ENCODE measurements around the gene COL12A1. TPM values are rescaled to one million over a fixed set of nuclear protein-coding genes. Genes with fewer than 3 reads are reported as not detected.

The COL12A1 gene
- total RNA-seq, 4 donors from 2014 or later, result 136 to 423 (median 275) TPM

- Histone ChIP-seq H3K36me3 (no peaks in the 10 kb centered on the region), H3K4me1 (peaks cover 0 to 3% of the 10 kb centered on the region in 2 donors), H3K4me3 (no peak overlapping the region), H3K27ac (no peak overlapping the region), H3K9me3 (no peaks in the 10 kb centered on the region), H3K27me3 (no peaks in the 10 kb centered on the region)
- TF ChIP-seq CTCF (IDR thresholded peaks at IDR 0.05) (no peak), POLR2A (IDR thresholded peaks at IDR 0.05) (no peak)
- intact Hi-C loops (cut with DNase I; ENCODE audit: low total_unique reads), result no loop called here
- no peak for DNase-seq
These were observed 96.1 kb downstream of the COL12A1 start for GRCh38 chr6:75109765-75110164.

DNA sequence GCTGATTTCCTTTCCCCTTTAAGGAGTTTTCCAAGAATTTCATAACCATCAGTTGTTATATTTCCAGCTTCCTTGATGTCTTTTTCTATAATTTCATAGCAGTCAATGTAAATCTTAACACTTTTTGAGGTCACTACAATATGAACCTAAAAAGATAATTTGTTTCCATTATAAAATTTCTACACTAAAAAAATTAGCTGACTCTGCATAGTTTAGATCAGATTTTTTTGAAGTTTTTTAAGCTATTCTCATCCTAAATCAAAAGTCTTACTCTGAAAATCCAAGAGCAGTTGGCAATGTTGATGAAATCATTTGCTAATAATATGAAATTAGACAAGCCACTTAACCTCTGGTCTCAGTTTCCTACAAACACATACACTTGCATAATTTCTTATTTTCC lies 96.8 kb downstream of the COL12A1 start:
- intact Hi-C loops (cut with DNase I; ENCODE audit: low total_unique reads), result no loop called here
- TF ChIP-seq POLR2A (IDR thresholded peaks at IDR 0.05) (no peak), CTCF (IDR thresholded peaks at IDR 0.05) (no peak)

GRCh38 chr6:75108333-75108974 lies 97.4 kb downstream of the COL12A1 start:
- intact Hi-C loops (cut with DNase I; ENCODE audit: low total_unique reads), result no loop called here
- H3K27ac ChIP-seq, result no peak overlapping the region

More for the DNA sequence above, 96.8 kb downstream of the COL12A1 start:
- Histone ChIP-seq H3K36me3 (no peaks in the 10 kb centered on the region), H3K4me1 (no peaks in the 10 kb centered on the region), H3K27me3 (no peaks in the 10 kb centered on the region), H3K27ac (no peak overlapping the region), H3K4me3 (no peak overlapping the region), H3K9me3 (no peaks in the 10 kb centered on the region)
- DNase-seq, result no peak

DNA sequence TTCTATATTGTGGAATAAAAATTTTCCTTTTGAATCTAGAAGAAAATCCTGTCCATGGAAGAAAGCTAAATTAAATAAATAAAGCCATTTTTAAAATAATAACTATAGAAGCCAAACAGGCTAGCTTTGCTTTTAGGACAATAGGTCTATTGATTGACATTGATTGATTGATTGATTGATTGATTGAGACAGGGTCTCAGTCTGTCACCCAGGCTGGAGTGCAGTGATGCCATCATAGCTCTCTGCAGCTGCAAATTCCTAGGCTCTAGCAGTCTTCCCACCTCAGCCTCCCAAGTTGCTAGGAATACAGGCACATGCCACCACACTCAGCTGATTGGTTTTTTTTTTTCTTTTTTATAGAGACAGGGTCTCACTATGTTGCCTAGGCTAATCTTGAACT lies 97.9 kb downstream of the COL12A1 start:
- intact Hi-C loops (cut with DNase I; ENCODE audit: low total_unique reads), result no loop called here
- no peaks in the 10 kb centered on the region for H3K9me3 ChIP-seq
- no peaks in the 10 kb centered on the region for H3K27me3 ChIP-seq
- no peaks in the 10 kb centered on the region for H3K4me1 ChIP-seq
- H3K27ac ChIP-seq, result no peak overlapping the region
- H3K36me3 ChIP-seq, result no peaks in the 10 kb centered on the region
- DNase-seq, result no peak
- TF ChIP-seq CTCF (IDR thresholded peaks at IDR 0.05), result no peak
- no peak overlapping the region for H3K4me3 ChIP-seq

More at GRCh38 chr6:75108333-75108974, 97.4 kb downstream of the COL12A1 start:
- Histone ChIP-seq H3K36me3 (no peaks in the 10 kb centered on the region), H3K4me1 (no peaks in the 10 kb centered on the region), H3K27me3 (no peaks in the 10 kb centered on the region), H3K4me3 (no peak overlapping the region), H3K9me3 (no peaks in the 10 kb centered on the region)
- no peak for DNase-seq
- no peak for TF ChIP-seq POLR2A (IDR thresholded peaks at IDR 0.05)
- TF ChIP-seq CTCF (IDR thresholded peaks at IDR 0.05), result no peak

GRCh38 chr6:75106426-75106825 lies 99.4 kb downstream of the COL12A1 start:
- Histone ChIP-seq H3K4me1 (no peaks in the 10 kb centered on the region), H3K9me3 (no peaks in the 10 kb centered on the region), H3K27ac (no peak overlapping the region), H3K27me3 (no peaks in the 10 kb centered on the region), H3K36me3 (no peaks in the 10 kb centered on the region), H3K4me3 (no peak overlapping the region)
- TF ChIP-seq POLR2A (IDR thresholded peaks at IDR 0.05) (no peak), CTCF (IDR thresholded peaks at IDR 0.05) (no peak)
- intact Hi-C loops (cut with DNase I; ENCODE audit: low total_unique reads), result no loop called here
- DNase-seq, result no peak
